ENCODE data around the gene CMTM4.

GRCh38 chr16:66569131-66569530, 127.4 kb downstream of the CMTM4 start:
- TF ChIP-seq MAX (IDR thresholded peaks at IDR 0.05) (no peak), EP300 (IDR thresholded peaks at IDR 0.05; ENCODE audit: borderline replicate concordance) (no peak)

All from Ishikawa (cell line).